Lower lobe of right lung (tissue), 2 donors: Measurements from ENCODE around the gene SEC61B. TPM values are rescaled to one million over a fixed set of nuclear protein-coding genes. Genes with fewer than 3 reads are reported as not detected.

Experiments used
- ATAC-seq, 2 donors: fragments of 200-7000 bp; cut with Tn5 transposase; one replicate each; pipeline ENCODE4 v1.9.1; 2020 to 2022; ENCODE audit warnings: mild to moderate bottlenecking in 2 of 2, moderate library complexity in 2 of 2
- DNase-seq: peaks from one replicate; pipeline ENCODE4 v3.0.0-alpha.2; 2020
- H3K27ac ChIP-seq: fragments of 200-600 bp; one replicate; pipeline ENCODE4 v1.8.0; 2022
- H3K27me3 ChIP-seq: fragments of 200-600 bp; one replicate; pipeline ENCODE4 v1.8.0; 2022; ENCODE audit warnings: low read depth
- H3K36me3 ChIP-seq: fragments of 200-600 bp; one replicate; pipeline ENCODE4 v1.8.0; 2022; ENCODE audit warnings: mild to moderate bottlenecking
- H3K4me1 ChIP-seq: fragments of 200-600 bp; one replicate; pipeline ENCODE4 v1.8.0; 2022
- H3K4me3 ChIP-seq: fragments of 200-600 bp; one replicate; pipeline ENCODE4 v1.8.0; 2022; ENCODE audit warnings: mild to moderate bottlenecking
- H3K9me3 ChIP-seq: fragments of 200-600 bp; one replicate; pipeline ENCODE4 v1.8.0; 2022
- intact Hi-C: fragments of 100-400 bp; cut with DNase I; formaldehyde crosslinking; loops from one replicate; pipeline ENCODE4 v1.11.0; 2022
- total RNA-seq: library from RNA; stranded (reverse); fragmentation: NEBNext Ultra II Directional; extraction: Animal tissue kit (Norgen Biotek cat#: 25700); gene quantifications from one replicate; pipeline ENCODE4 v1.2.1, GENCODE V29; 2021
- TF ChIP-seq, protein P1 (sequence below): fragments of 200-600 bp; IDR thresholded peaks from one replicate; pipeline ENCODE4 v1.8.0; 2022; ENCODE audit warnings: antibody characterized with exemption, mild to moderate bottlenecking
- donor health status: DM: no; HTN: yes; CAD: no; lungs with severe emphysema.

The SEC61B gene
- total RNA-seq, 1 donor from 2014 or later: 111 TPM

DNA sequence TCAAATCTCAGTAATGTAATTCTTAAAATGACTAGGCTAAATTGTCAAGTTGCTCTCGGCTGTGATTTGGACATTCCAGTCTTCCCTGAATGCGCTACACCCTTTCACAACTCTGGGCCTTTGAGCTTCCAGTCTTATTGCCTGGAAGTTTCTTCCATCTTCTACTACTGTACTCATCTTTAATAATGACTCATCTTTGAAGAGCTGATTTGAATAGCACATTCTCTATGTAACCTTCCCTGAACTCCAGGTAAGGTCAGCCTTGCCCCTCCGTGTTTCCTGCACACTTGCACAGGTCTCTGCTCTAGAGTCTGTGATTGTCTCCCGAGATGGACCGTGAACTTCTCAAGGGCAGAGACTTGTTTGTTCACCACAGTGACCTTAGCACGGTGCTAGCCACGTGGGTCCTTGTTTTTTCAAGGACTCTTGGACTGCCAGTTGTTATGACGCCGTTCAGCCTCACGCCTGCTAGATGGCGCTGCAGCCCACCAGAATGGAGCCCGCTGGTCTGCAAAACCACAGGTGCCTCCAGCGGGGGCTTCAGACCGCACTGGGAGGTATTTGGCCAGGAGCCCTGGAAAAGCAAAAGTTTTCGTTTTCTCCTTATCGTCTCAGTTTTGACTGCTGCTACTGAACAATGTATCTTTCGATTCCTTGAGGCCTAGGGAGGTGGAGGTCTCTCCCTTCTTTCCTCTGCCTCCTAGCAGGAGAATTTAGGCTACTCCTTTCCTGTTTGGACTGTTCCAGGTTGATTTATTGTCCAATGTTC is 44.4 kb downstream of the SEC61B start:
- intact Hi-C loops: no loop called here
- H3K27ac ChIP-seq: no peak overlapping the region
- H3K4me3 ChIP-seq: no peak overlapping the region
- H3K9me3 ChIP-seq: no peaks in the 10 kb centered on the region
- peaks cover 5% of the 10 kb centered on the region for H3K4me1 ChIP-seq
- ATAC-seq (peak; percentile 87 to 91), DNase-seq (peak; percentile 78)
- TF ChIP-seq, protein P1, sequence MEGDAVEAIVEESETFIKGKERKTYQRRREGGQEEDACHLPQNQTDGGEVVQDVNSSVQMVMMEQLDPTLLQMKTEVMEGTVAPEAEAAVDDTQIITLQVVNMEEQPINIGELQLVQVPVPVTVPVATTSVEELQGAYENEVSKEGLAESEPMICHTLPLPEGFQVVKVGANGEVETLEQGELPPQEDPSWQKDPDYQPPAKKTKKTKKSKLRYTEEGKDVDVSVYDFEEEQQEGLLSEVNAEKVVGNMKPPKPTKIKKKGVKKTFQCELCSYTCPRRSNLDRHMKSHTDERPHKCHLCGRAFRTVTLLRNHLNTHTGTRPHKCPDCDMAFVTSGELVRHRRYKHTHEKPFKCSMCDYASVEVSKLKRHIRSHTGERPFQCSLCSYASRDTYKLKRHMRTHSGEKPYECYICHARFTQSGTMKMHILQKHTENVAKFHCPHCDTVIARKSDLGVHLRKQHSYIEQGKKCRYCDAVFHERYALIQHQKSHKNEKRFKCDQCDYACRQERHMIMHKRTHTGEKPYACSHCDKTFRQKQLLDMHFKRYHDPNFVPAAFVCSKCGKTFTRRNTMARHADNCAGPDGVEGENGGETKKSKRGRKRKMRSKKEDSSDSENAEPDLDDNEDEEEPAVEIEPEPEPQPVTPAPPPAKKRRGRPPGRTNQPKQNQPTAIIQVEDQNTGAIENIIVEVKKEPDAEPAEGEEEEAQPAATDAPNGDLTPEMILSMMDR: peak; percentile 85
- no peaks in the 10 kb centered on the region for H3K27me3 ChIP-seq
- H3K36me3 ChIP-seq: no peaks in the 10 kb centered on the region

DNA sequence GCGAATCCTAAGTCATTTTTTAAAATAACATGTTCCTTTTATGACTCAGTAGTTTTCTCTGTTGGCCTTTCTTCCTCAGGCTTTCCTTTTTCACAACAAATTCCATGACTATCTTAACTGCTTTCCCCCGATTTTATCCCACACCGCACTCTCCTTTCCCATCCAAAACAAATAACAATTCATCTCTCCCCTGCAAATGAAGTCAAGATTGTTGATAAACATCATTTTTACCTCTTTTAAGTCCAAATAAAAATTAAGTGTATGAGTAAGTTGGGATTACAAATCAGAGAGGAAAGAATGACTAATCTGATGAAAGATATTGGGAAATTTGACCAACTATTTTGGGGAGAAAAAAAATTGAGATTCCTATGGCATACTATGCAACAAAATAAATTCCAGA is 47.3 kb downstream of the SEC61B start:
- TF ChIP-seq, protein P1: no peak
- ATAC-seq: no peak
- H3K27ac ChIP-seq: no peak overlapping the region
- no peaks in the 10 kb centered on the region for H3K27me3 ChIP-seq
- intact Hi-C loops: no loop called here
- no peak for DNase-seq
- peaks cover 5% of the 10 kb centered on the region for H3K4me1 ChIP-seq
- no peaks in the 10 kb centered on the region for H3K36me3 ChIP-seq
- no peak overlapping the region for H3K4me3 ChIP-seq
- no peaks in the 10 kb centered on the region for H3K9me3 ChIP-seq

DNA sequence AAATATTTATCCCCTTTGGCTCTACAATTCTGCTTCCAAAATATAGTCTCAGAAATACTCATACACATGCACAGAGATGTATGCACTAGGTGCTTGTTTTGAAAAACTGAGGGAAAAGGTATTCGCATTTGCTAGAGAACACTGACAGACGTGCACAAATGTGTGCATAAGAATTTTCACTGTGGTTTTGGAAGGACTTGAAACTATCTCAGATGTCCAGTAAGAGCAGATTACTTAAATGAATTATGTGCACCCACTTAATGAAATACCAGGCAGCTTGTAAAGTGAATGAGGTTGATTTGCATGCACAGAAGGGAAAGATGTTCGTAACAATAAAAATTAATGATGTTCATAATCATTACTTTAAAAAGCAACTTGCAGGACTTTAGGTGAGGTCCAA is 48.4 kb downstream of the SEC61B start:
- Histone ChIP-seq H3K4me3 (no peak overlapping the region), H3K9me3 (no peaks in the 10 kb centered on the region), H3K27me3 (no peaks in the 10 kb centered on the region), H3K27ac (no peak overlapping the region), H3K4me1 (peaks cover 5% of the 10 kb centered on the region), H3K36me3 (no peaks in the 10 kb centered on the region)
- no peak for ATAC-seq
- intact Hi-C loops: no loop called here
- DNase-seq: no peak
- TF ChIP-seq, protein P1: no peak

DNA sequence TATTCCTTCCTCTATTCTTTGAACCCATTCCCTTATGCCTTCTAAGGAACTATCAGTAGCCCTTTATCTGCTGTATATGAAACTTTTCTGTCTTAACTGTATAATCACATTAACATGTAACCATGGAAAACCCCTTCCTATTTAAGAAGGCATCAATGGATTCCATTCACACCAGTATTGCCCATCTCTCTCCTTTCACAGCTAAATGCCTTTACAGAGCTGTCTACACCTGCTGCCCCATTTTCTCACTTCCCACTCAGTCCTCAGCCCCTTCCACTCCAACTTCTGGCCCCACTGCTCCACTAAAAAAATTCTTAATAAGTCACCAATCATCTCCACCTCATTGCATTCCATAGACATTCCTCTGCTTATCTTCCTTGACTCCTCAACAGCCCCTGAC is 50.8 kb downstream of the SEC61B start:
- Histone ChIP-seq H3K4me3 (no peak overlapping the region), H3K27me3 (no peaks in the 10 kb centered on the region), H3K4me1 (no peaks in the 10 kb centered on the region), H3K9me3 (no peaks in the 10 kb centered on the region), H3K36me3 (no peaks in the 10 kb centered on the region), H3K27ac (no peak overlapping the region)
- intact Hi-C loops: no loop called here
- ATAC-seq (no peak), DNase-seq (no peak)
- TF ChIP-seq, protein P1: no peak

DNA sequence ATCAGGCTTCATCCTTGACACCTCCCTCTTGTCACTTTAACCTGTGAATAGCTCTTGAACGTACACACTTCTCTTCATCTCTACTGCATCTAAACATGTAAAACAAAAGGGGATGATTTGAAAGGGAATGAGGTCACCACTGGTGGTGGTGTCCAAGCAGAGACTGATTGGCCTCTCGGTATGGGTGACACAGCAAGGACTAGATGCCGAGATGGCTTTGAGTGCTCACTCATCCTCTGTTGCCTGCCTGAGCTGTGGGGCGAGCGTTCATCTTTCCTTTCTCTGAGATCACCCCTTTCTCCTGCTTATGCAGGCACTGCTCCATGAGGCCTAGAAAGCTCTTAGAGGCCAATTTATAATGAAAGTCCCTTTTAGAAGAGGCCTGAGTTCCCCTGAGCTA is 51.9 kb downstream of the SEC61B start:
- no peaks in the 10 kb centered on the region for H3K9me3 ChIP-seq
- H3K36me3 ChIP-seq: no peaks in the 10 kb centered on the region
- intact Hi-C loops: no loop called here
- no peaks in the 10 kb centered on the region for H3K4me1 ChIP-seq
- DNase-seq: no peak
- H3K4me3 ChIP-seq: no peak overlapping the region
- TF ChIP-seq, protein P1: no peak
- no peak overlapping the region for H3K27ac ChIP-seq
- ATAC-seq: no peak
- H3K27me3 ChIP-seq: no peaks in the 10 kb centered on the region
